OCI-LY3 (cell line): ENCODE measurements around the gene UBE2S.
A peak's percentile ranks its signal among the peaks of the same experiment; 100 is the strongest.

Source experiments
- H2AFZ ChIP-seq: fragments of 200-600, 300-600 bp; shearing (Covaris generic); 2 replicates; pipeline ENCODE4 v1.6.0; 2014; ENCODE audit warnings: antibody characterized with exemption, low read depth, low read length
- H3K27ac ChIP-seq: fragments of 200-600, 300-600 bp; sonication (generic); 2 replicates; pipeline ENCODE4 v1.5.1; 2014; ENCODE audit warnings: mild to moderate bottlenecking, low read length, moderate library complexity, mixed read lengths
- H3K27me3 ChIP-seq: fragments of 200-600, 300-600 bp; sonication (generic); 2 replicates; pipeline ENCODE4 v1.6.1; 2014; ENCODE audit warnings: low read depth, low read length, mixed read lengths
- H3K36me3 ChIP-seq: fragments of 200-600, 300-600 bp; sonication (generic); replicated peaks from 2 replicates; pipeline ENCODE3; 2014; ENCODE audit warnings: low read depth, low read length, mixed read lengths
- H3K4me1 ChIP-seq: fragments of 300-600, 200-600 bp; sonication (generic); 2 replicates; pipeline ENCODE4 v1.6.1; 2014; ENCODE audit warnings: low read length, mixed read lengths
- H3K4me2 ChIP-seq: fragments of 200-600, 300-600 bp; sonication (generic); 2 replicates; pipeline ENCODE4 v1.6.1; 2014; ENCODE audit warnings: low read length, mixed read lengths
- H3K4me3 ChIP-seq: fragments of 300-600, 200-600 bp; sonication (generic); 2 replicates; pipeline ENCODE4 v1.5.1; 2014; ENCODE audit warnings: antibody characterized with exemption, mild to moderate bottlenecking, low read length, moderate library complexity
- H3K79me2 ChIP-seq: fragments of 300-600, 200-600 bp; shearing (Covaris generic); 2 replicates; pipeline ENCODE4 v1.6.1; 2014; ENCODE audit warnings: mild to moderate bottlenecking, low read length, mixed read lengths
- H3K9ac ChIP-seq: fragments of 300-600, 200-600 bp; shearing (Covaris generic); 2 replicates; pipeline ENCODE4 v1.6.0; 2014; ENCODE audit warnings: mild to moderate bottlenecking, low read length, moderate library complexity
- H3K9me3 ChIP-seq: fragments of 200-600, 300-600 bp; shearing (Covaris generic); 2 replicates; pipeline ENCODE4 v1.6.1; 2014; ENCODE audit warnings: low read length, mixed read lengths; ENCODE audit not compliant: insufficient read depth
- H4K20me1 ChIP-seq: fragments of 200-600, 300-600 bp; sonication (generic); 2 replicates; pipeline ENCODE4 v1.6.1; 2016; ENCODE audit warnings: low read length, mixed read lengths; ENCODE audit not compliant: insufficient read depth
- EZH2phosphoT487 ChIP-seq: fragments of 200-600 bp; shearing (Covaris generic); IDR thresholded peaks from 2 replicates; pipeline ENCODE4 v1.6.1; 2018; ENCODE audit warnings: antibody characterized with exemption, mixed run types, low read depth
- TF ChIP-seq, protein P1 (sequence below): fragments of 200-600, 300-600 bp; sonication (generic); IDR thresholded peaks from 2 replicates; pipeline ENCODE4 v1.5.1; 2014; ENCODE audit warnings: antibody characterized with exemption, low read length, low read depth

UBE2S gene

DNA sequence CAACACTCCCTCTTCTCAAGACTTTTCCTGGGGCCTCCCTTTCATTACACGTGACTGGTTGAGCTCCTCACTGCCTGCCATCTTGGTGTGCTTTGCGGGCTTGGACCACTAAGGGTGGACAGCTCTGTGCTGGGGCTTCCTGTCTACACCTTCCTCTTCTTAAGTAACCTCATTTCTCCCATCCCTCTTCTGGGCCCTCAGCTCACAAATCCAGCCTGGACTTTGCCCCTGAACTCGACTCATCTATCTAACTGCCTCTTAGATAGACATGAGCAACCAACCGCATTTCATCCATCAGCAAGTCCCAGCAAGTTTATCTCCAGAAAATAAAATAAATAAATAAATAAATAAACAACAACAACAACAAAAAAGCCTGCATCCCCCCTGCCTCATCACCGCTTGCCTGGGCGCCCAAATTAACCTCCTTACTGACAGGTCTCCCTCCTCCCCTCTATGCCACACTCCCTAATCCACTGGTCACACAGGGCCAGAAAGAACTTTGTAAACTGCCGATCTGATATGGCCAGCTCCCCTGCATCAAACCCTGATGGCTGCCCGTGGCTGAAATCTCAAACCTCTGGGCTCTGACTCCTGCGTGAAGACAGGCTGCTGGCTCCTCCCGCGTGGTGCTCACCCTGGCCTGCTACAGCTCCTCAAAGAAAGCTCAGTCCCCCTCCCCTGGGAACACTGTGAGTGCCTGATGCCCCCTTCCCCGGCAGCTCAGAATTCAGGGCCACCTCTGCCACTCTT is 46.1 kb upstream of the UBE2S start:
- no peaks in the 10 kb centered on the region for H3K27me3 ChIP-seq
- H4K20me1 ChIP-seq = no peaks in the 10 kb centered on the region
- H3K9me3 ChIP-seq = no peaks in the 10 kb centered on the region
- peaks cover 3% of the 10 kb centered on the region for H3K36me3 ChIP-seq
- no peak overlapping the region for H3K9ac ChIP-seq
- H3K4me2 ChIP-seq = no peak overlapping the region
- H3K4me1 ChIP-seq = no peaks in the 10 kb centered on the region
- no peaks in the 10 kb centered on the region for H3K79me2 ChIP-seq
- no peak overlapping the region for H3K4me3 ChIP-seq
- H2AFZ ChIP-seq = no peak overlapping the region
- H3K27ac ChIP-seq = no peak overlapping the region
- TF ChIP-seq EZH2phosphoT487 = no peak
- TF ChIP-seq, protein P1, sequence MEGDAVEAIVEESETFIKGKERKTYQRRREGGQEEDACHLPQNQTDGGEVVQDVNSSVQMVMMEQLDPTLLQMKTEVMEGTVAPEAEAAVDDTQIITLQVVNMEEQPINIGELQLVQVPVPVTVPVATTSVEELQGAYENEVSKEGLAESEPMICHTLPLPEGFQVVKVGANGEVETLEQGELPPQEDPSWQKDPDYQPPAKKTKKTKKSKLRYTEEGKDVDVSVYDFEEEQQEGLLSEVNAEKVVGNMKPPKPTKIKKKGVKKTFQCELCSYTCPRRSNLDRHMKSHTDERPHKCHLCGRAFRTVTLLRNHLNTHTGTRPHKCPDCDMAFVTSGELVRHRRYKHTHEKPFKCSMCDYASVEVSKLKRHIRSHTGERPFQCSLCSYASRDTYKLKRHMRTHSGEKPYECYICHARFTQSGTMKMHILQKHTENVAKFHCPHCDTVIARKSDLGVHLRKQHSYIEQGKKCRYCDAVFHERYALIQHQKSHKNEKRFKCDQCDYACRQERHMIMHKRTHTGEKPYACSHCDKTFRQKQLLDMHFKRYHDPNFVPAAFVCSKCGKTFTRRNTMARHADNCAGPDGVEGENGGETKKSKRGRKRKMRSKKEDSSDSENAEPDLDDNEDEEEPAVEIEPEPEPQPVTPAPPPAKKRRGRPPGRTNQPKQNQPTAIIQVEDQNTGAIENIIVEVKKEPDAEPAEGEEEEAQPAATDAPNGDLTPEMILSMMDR = no peak

DNA sequence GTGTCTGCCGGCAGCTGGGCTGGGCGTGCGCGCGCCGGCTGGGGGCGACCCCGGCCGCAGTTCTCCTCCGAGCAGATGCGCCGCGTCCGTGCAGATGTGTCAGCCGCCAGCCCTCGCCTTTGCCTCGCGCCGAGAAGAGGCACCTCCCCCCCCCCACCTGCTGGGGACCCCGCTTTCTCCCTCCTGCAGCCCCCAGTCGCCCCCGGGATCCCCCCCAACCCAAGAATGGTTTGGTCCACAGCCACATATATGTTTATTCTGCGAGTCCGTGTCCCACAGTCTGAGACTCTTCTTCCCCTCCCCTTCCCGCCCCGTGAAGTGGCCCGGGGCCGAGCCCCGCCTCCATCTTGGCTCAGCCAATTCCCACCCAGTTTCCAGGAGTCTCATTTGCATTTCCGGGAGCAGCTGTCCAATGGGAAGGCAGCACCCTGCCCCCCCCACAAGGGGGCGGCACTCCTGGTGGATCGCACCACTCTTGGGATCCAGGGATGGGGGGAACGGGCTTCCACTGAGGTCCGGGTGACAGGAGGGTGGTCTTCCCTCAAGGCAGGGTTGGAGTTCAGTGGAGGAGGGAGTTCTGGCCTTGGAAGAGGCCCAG is 45.3 kb upstream of the UBE2S start:
- Histone ChIP-seq H3K4me2 (no peak overlapping the region), H3K27me3 (no peaks in the 10 kb centered on the region), H3K4me1 (no peaks in the 10 kb centered on the region), H3K9ac (no peak overlapping the region), H3K4me3 (no peak overlapping the region), H3K9me3 (no peaks in the 10 kb centered on the region), H4K20me1 (no peaks in the 10 kb centered on the region), H3K79me2 (no peaks in the 10 kb centered on the region), H3K27ac (no peak overlapping the region), H3K36me3 (peaks cover 3% of the 10 kb centered on the region), H2AFZ (no peak overlapping the region)
- TF ChIP-seq, protein P1 = 0 out of 2 replicates have a peak, but pooled peaks have one; percentile 6
- TF ChIP-seq EZH2phosphoT487 = no peak

DNA sequence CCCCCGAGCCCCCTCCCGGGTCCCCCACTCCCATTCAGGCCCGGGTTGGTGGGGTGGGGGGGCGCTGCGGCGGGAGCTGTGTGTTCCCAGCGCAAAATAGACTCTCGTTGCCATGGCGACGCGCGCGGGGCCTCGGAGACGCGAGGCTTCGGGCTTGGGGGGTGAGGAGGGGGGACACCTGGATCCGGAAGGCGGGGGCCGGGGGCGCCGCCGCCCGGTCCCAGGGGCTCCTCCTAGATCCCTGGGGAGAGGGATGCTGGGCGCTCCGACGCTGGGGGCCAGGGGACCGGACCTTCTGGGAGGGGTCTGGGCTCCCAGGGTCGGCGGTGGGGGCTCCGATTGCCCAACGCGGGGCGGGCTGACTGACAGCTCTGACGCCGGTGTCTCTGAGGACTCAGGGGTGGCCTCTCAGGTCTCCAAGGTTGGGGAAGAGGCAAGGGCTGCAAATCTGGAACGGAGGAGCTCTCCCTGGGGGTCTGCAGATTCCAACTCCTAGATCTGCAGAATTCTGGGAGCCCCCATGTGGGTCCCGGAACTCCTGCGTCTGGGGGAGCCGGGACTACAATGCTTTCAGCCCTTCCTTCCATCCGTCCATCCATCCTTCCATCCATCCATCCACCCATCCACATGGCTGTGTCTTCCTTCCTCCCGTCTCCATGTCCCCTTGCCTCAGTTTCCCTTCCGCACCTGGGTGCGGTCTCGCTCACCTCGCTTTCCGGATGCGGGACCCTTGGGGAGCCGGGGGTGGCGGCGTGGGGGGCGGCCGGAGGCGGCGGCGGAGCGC is 44.6 kb upstream of the UBE2S start:
- Histone ChIP-seq H3K4me2 (no peak overlapping the region), H3K4me3 (no peak overlapping the region), H3K4me1 (no peaks in the 10 kb centered on the region), H3K27me3 (no peaks in the 10 kb centered on the region), H3K36me3 (peaks cover 3% of the 10 kb centered on the region), H4K20me1 (no peaks in the 10 kb centered on the region), H3K79me2 (no peaks in the 10 kb centered on the region), H3K27ac (no peak overlapping the region), H2AFZ (no peak overlapping the region), H3K9ac (no peak overlapping the region), H3K9me3 (no peaks in the 10 kb centered on the region)
- TF ChIP-seq, protein P1 = no peak
- TF ChIP-seq EZH2phosphoT487 = no peak
